PFSK-1 (cell line): ENCODE results near the gene ZNF384.

Source experiments
- FOXP2 ChIP-seq: optimal IDR thresholded peaks from 2 replicates; pipeline ENCODE3; 2011; ENCODE audit warnings: borderline replicate concordance, control low read depth, inconsistent platforms; ENCODE audit not compliant: insufficient read depth; ENCODE audit errors: extremely low read length, extremely low read depth
- POLR2AphosphoS5 ChIP-seq: IDR thresholded peaks from 2 replicates; pipeline ENCODE4 v1.6.1; 2012; ENCODE audit warnings: low read depth, mild to moderate bottlenecking, control low read depth, low read length, moderate library complexity
- SIN3A ChIP-seq: IDR thresholded peaks from 2 replicates; pipeline ENCODE4 v1.6.1; 2012; ENCODE audit warnings: mild to moderate bottlenecking, low read length, moderate library complexity, borderline replicate concordance; ENCODE audit not compliant: insufficient read depth
- TAF1 ChIP-seq: IDR thresholded peaks from 2 replicates; pipeline ENCODE4 v1.6.1; 2012; ENCODE audit warnings: low read length, control low read depth, borderline replicate concordance; ENCODE audit not compliant: insufficient read depth
- TF ChIP-seq, protein P1 (sequence below), 2 experiments: IDR thresholded peaks; 2 replicates each; pipeline versions ENCODE4 v1.6.1 to v1.8.0; 2011 to 2012; ENCODE audit warnings: low read depth in 2 of 2, low read length in 2 of 2, control low read depth in 1 of 2, inconsistent platforms in 1 of 2, mild to moderate bottlenecking in 1 of 2, moderate library complexity in 1 of 2; ENCODE audit not compliant: insufficient read depth in 1 of 2

DNA sequence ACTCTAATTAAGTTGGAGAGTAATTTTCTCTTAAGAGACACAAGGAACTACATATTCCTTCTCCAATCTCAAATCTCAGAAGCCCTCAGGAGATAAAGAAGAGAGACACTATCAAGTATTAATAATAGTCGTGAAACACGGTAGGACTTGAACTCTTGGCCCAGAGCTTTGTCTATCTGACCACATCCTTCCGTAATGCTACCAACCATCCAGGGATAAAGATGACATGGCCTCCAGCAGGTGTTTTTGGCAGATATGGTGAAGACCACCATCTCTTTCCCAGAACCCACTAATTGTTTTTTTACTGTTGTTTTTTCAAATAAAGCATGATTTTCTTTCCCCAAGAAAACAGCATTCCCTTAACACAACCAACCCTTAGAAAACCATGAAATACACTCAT lies 3.4 kb downstream of the ZNF384 start:
- TF ChIP-seq, protein P1, sequence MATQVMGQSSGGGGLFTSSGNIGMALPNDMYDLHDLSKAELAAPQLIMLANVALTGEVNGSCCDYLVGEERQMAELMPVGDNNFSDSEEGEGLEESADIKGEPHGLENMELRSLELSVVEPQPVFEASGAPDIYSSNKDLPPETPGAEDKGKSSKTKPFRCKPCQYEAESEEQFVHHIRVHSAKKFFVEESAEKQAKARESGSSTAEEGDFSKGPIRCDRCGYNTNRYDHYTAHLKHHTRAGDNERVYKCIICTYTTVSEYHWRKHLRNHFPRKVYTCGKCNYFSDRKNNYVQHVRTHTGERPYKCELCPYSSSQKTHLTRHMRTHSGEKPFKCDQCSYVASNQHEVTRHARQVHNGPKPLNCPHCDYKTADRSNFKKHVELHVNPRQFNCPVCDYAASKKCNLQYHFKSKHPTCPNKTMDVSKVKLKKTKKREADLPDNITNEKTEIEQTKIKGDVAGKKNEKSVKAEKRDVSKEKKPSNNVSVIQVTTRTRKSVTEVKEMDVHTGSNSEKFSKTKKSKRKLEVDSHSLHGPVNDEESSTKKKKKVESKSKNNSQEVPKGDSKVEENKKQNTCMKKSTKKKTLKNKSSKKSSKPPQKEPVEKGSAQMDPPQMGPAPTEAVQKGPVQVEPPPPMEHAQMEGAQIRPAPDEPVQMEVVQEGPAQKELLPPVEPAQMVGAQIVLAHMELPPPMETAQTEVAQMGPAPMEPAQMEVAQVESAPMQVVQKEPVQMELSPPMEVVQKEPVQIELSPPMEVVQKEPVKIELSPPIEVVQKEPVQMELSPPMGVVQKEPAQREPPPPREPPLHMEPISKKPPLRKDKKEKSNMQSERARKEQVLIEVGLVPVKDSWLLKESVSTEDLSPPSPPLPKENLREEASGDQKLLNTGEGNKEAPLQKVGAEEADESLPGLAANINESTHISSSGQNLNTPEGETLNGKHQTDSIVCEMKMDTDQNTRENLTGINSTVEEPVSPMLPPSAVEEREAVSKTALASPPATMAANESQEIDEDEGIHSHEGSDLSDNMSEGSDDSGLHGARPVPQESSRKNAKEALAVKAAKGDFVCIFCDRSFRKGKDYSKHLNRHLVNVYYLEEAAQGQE (IDR thresholded peaks at IDR 0.05; ENCODE audit: insufficient read depth in 1 of 2, low read depth in 2 of 2, low read length in 2 of 2): no peak
- no peak for TF ChIP-seq SIN3A
- no peak for TF ChIP-seq POLR2AphosphoS5
- TF ChIP-seq TAF1: no peak
- no peak for TF ChIP-seq FOXP2
